HG02884 (cell line): ENCODE data around the gene TMEM237.
"Not testable (repeated sequence)": the region's sequence is repeated elsewhere in the genome, so short reads cannot be mapped to it uniquely, and the experiment has no call there.

Experiments
- ATAC-seq: cut with Tn5 transposase; IDR thresholded peaks from one replicate; pipeline ENCODE4 v1.9.1; 2021; ENCODE audit warnings: mild to moderate bottlenecking, moderate library complexity; ENCODE audit not compliant: unreplicated experiment

Gene TMEM237

GRCh38 chr2:201643216-201643890, at the start of gene TMEM237:
TMEM237 (minus strand) TSS chr2:201643503; CDS start chr2:201643400, 103 bp downstream.
- ATAC-seq = peak; percentile 47

- ATAC-seq = no peak
Measured at GRCh38 chr2:201685156-201685555, 41.9 kb upstream of the TMEM237 start.

- ATAC-seq = no peak
Measured at GRCh38 chr2:201680743-201681142, 37.4 kb upstream of the TMEM237 start.

- no peak for ATAC-seq
Measured at GRCh38 chr2:201678401-201678800, 35.1 kb upstream of the TMEM237 start.

- ATAC-seq = no peak
Measured at GRCh38 chr2:201675454-201675853, 32.2 kb upstream of the TMEM237 start.

- ATAC-seq = no peak
Measured at GRCh38 chr2:201674794-201675193, 31.5 kb upstream of the TMEM237 start.

GRCh38 chr2:201674298-201674697, 31.0 kb upstream of the TMEM237 start:
- no peak for ATAC-seq

- ATAC-seq = no peak
Measured at GRCh38 chr2:201673546-201673945, 30.2 kb upstream of the TMEM237 start.

GRCh38 chr2:201671205-201671604, 27.9 kb upstream of the TMEM237 start:
- ATAC-seq = not testable (repeated sequence)

GRCh38 chr2:201669865-201670264, 26.6 kb upstream of the TMEM237 start:
- ATAC-seq = no peak

- no peak for ATAC-seq
Measured at GRCh38 chr2:201668402-201668910, 25.2 kb upstream of the TMEM237 start.

- no peak for ATAC-seq
Measured at GRCh38 chr2:201664334-201664733, 21.0 kb upstream of the TMEM237 start.

GRCh38 chr2:201661366-201661765, 18.1 kb upstream of the TMEM237 start:
- no peak for ATAC-seq

GRCh38 chr2:201660293-201660895, 17.1 kb upstream of the TMEM237 start:
- ATAC-seq = no peak

- ATAC-seq = no peak
Measured at GRCh38 chr2:201656740-201657139, 13.4 kb upstream of the TMEM237 start.

GRCh38 chr2:201656102-201656501, 12.8 kb upstream of the TMEM237 start:
- no peak for ATAC-seq

GRCh38 chr2:201654616-201655384, 11.5 kb upstream of the TMEM237 start:
- no peak for ATAC-seq

- ATAC-seq = no peak
Measured at GRCh38 chr2:201653221-201653620, 9.9 kb upstream of the TMEM237 start.

- ATAC-seq = no peak
Measured at GRCh38 chr2:201649442-201649841, 6.1 kb upstream of the TMEM237 start.

GRCh38 chr2:201647431-201647830, 4.1 kb upstream of the TMEM237 start:
- ATAC-seq = no peak

- no peak for ATAC-seq
Measured at GRCh38 chr2:201644001-201644400, 698 bp upstream of the TMEM237 start.
